H1 (cell line): ENCODE results near the gene SCNM1. TPM values are rescaled to one million over a fixed set of nuclear protein-coding genes. Genes with fewer than 3 reads are reported as not detected.

Experiments
- CTCF ChIA-PET: fragments of 300-600 bp; sonication (Branson Sonifier 250); formaldehyde crosslinking; loops from one replicate; lab custom pipeline; 2021; ENCODE audit not compliant: partially characterized antibody; lab: Charles Lee
- POLR2A ChIA-PET: fragments of 300-600 bp; sonication (Branson Sonifier 250); formaldehyde crosslinking; loops from one replicate; lab custom pipeline; 2021; ENCODE audit warnings: inconsistent platforms; ENCODE audit not compliant: partially characterized antibody; lab: Charles Lee
- DNase-seq, 2 experiments: peaks; one replicate each; pipeline versions ENCODE4 v3.0.0 to v3.0.0-alpha.2; 2010 to 2022; ENCODE audit warnings: low spot score in 2 of 2, low read depth in 1 of 2, mixed read lengths in 1 of 2
- FAIRE-seq: peaks from 2 replicates; lab custom pipeline; 2011; peaks lifted over from hg19 to GRCh38; lab: Jason Lieb, UNC
- H2AFZ ChIP-seq: 2 replicates; pipeline ENCODE4 v1.8.1; 2012; ENCODE audit warnings: low read length, inconsistent platforms
- H2AK5ac ChIP-seq: 2 replicates; pipeline ENCODE4 v1.6.1; 2013; ENCODE audit warnings: low read depth, low read length
- H2BK120ac ChIP-seq: replicated peaks from 2 replicates; pipeline ENCODE3; 2013; ENCODE audit warnings: low read depth, low read length, inconsistent platforms
- H2BK12ac ChIP-seq: 2 replicates; pipeline ENCODE4 v1.6.1; 2013; ENCODE audit warnings: low read depth, low read length
- H2BK15ac ChIP-seq: 2 replicates; pipeline ENCODE4 v1.6.1; 2013; ENCODE audit warnings: low read length
- H2BK20ac ChIP-seq: 2 replicates; pipeline ENCODE4 v1.6.1; 2013; ENCODE audit warnings: low read length
- H2BK5ac ChIP-seq: 2 replicates; pipeline ENCODE4 v1.6.1; 2013; ENCODE audit warnings: low read depth, low read length
- H3K14ac ChIP-seq: 2 replicates; pipeline ENCODE4 v1.6.1; 2013; ENCODE audit warnings: inconsistent platforms; ENCODE audit not compliant: insufficient read length
- H3K18ac ChIP-seq: 2 replicates; pipeline ENCODE4 v1.6.1; 2013; ENCODE audit warnings: low read length; ENCODE audit errors: extremely low read depth
- H3K23ac ChIP-seq: 2 replicates; pipeline ENCODE4 v1.6.1; 2013; ENCODE audit warnings: inconsistent platforms; ENCODE audit not compliant: insufficient read length
- H3K23me2 ChIP-seq: 2 replicates; pipeline ENCODE4 v1.6.1; 2013; ENCODE audit warnings: low read depth, low read length
- H3K27ac ChIP-seq: 2 replicates; pipeline ENCODE4 v1.6.1; 2011; ENCODE audit warnings: low read depth, low read length, inconsistent platforms
- H3K27me3 ChIP-seq, 4 experiments: replicated peaks in 1 of 4; 1 replicate in 1 of 4; 2 replicates in 3 of 4; pipeline versions ENCODE4 v1.6.1 to v1.8.1; 2011 to 2013; ENCODE audit warnings: low read length in 3 of 4, mild to moderate bottlenecking in 3 of 4, inconsistent platforms in 2 of 4, mixed read lengths in 2 of 4, moderate library complexity in 1 of 4; ENCODE audit not compliant: control insufficient read depth in 3 of 4, insufficient read depth in 3 of 4; ENCODE audit errors: extremely low read depth in 1 of 4
- H3K36me3 ChIP-seq, 4 experiments: 2 replicates each; pipeline versions ENCODE4 v1.6.1 to v1.8.1; 2011 to 2013; ENCODE audit warnings: mild to moderate bottlenecking in 4 of 4, low read length in 3 of 4, moderate library complexity in 2 of 4, control low read depth in 1 of 4, inconsistent platforms in 1 of 4; ENCODE audit not compliant: insufficient read depth in 4 of 4, control insufficient read depth in 2 of 4
- H3K4ac ChIP-seq: replicated peaks from 2 replicates; pipeline ENCODE3; 2013; ENCODE audit warnings: low read length, low read depth, mixed read lengths, inconsistent platforms; ENCODE audit not compliant: insufficient read length
- H3K4me1 ChIP-seq, 4 experiments: replicated peaks in 1 of 4; 1 replicate in 1 of 4; 2 replicates in 3 of 4; pipeline versions ENCODE4 v1.6.1 to v1.8.1; 2011 to 2013; ENCODE audit warnings: low read length in 3 of 4, inconsistent platforms in 2 of 4, mixed read lengths in 1 of 4; ENCODE audit not compliant: insufficient read depth in 4 of 4, control insufficient read depth in 3 of 4
- H3K4me2 ChIP-seq, 2 experiments: 2 replicates each; pipeline versions ENCODE4 v1.6.1 to v1.8.1; 2011 to 2013; ENCODE audit warnings: low read depth in 2 of 2, low read length in 2 of 2, control low read depth in 1 of 2, inconsistent platforms in 1 of 2, mild to moderate bottlenecking in 1 of 2; ENCODE audit not compliant: insufficient read depth in 1 of 2
- H3K4me3 ChIP-seq, 4 experiments: fragments of 200-600, 300-600 bp in 1 of 4; sonication (generic), shearing (Covaris generic), sonication (Bioruptor Twin) in 1 of 4; 2 replicates each; pipeline versions ENCODE4 v1.5.1 to v1.8.1; 2011 to 2016; ENCODE audit warnings: low read length in 4 of 4, low read depth in 3 of 4, control low read depth in 2 of 4, inconsistent platforms in 2 of 4, mild to moderate bottlenecking in 2 of 4, mixed read lengths in 1 of 4, moderate library complexity in 1 of 4; ENCODE audit not compliant: insufficient read depth in 2 of 4; ENCODE audit errors: extremely low read depth in 1 of 4
- H3K56ac ChIP-seq: replicated peaks from 2 replicates; pipeline ENCODE3; 2013; ENCODE audit warnings: low read depth, mild to moderate bottlenecking, mixed read lengths, low read length, inconsistent platforms; ENCODE audit not compliant: insufficient read length
- H3K79me1 ChIP-seq: 2 replicates; pipeline ENCODE4 v1.6.1; 2013; ENCODE audit warnings: low read depth, low read length, control low read depth
- H3K79me2 ChIP-seq, 2 experiments: 2 replicates each; pipeline versions ENCODE4 v1.6.1 to v1.8.1; 2012 to 2013; ENCODE audit warnings: low read length in 2 of 2, mild to moderate bottlenecking in 2 of 2, inconsistent platforms in 1 of 2; ENCODE audit not compliant: insufficient read depth in 2 of 2, control insufficient read depth in 1 of 2
- H3K9ac ChIP-seq, 4 experiments: replicated peaks in 1 of 4; 1 replicate in 1 of 4; 2 replicates in 3 of 4; pipeline versions ENCODE4 v1.6.1 to v1.8.1; 2011 to 2013; ENCODE audit warnings: low read depth in 3 of 4, low read length in 3 of 4, control low read depth in 2 of 4, mild to moderate bottlenecking in 2 of 4, moderate library complexity in 2 of 4, inconsistent platforms in 1 of 4; ENCODE audit errors: extremely low read depth in 1 of 4
- H3K9me3 ChIP-seq, 2 experiments: 2 replicates each; pipeline versions ENCODE4 v1.6.1 to v1.8.1; 2012 to 2013; ENCODE audit warnings: mild to moderate bottlenecking in 2 of 2, moderate library complexity in 2 of 2, control low read depth in 1 of 2, inconsistent platforms in 1 of 2, low read depth in 1 of 2, low read length in 1 of 2, mixed read lengths in 1 of 2; ENCODE audit not compliant: insufficient read depth in 2 of 2
- H4K20me1 ChIP-seq, 2 experiments: replicated peaks in 1 of 2; 2 replicates each; pipeline versions ENCODE3 to v1.8.1; 2011 to 2013; ENCODE audit warnings: inconsistent platforms in 2 of 2, low read length in 2 of 2, mild to moderate bottlenecking in 1 of 2; ENCODE audit not compliant: insufficient read depth in 2 of 2, control insufficient read depth in 1 of 2
- H4K5ac ChIP-seq: 2 replicates; pipeline ENCODE4 v1.6.1; 2013; ENCODE audit warnings: low read length, low read depth, mixed read lengths, inconsistent platforms; ENCODE audit not compliant: insufficient read length
- H4K8ac ChIP-seq: 2 replicates; pipeline ENCODE4 v1.8.0; 2013; ENCODE audit warnings: mild to moderate bottlenecking, moderate library complexity, low read length, inconsistent platforms; ENCODE audit not compliant: insufficient read depth; ENCODE audit errors: extremely low read depth
- H4K91ac ChIP-seq: replicated peaks from 2 replicates; pipeline ENCODE3; 2013; ENCODE audit warnings: low read length, mixed read lengths, inconsistent platforms; ENCODE audit not compliant: insufficient read length
- RAD21 ChIP-seq, 2 experiments: IDR thresholded peaks in 1 of 2; conservative IDR thresholded peaks in 1 of 2; 2 replicates each; pipeline ENCODE4 v1.6.1; 2011; ENCODE audit warnings: low read depth in 2 of 2, low read length in 2 of 2, improper control_type of control experiment in 1 of 2, inconsistent platforms in 1 of 2, mild to moderate bottlenecking in 1 of 2, moderate library complexity in 1 of 2
- WGBS, 2 experiments: shearing (Covaris generic) in 1 of 2; methylation state at CpG; one replicate each; pipeline versions ENCODE4 v1.1.6 to v1.1.7; 2013 to 2015; ENCODE audit warnings: low lambda C conversion rate in 2 of 2, mixed read lengths in 2 of 2, inconsistent platforms in 1 of 2, low coverage in 1 of 2, missing lambda C conversion rate in 1 of 2; ENCODE audit not compliant: insufficient replicate concordance in 2 of 2, insufficient coverage in 1 of 2, insufficient read length in 1 of 2; ENCODE audit errors: extremely low coverage in 1 of 2, missing lambda C conversion rate in 1 of 2; 5-methylcytosine and 5-hydroxymethylcytosine counted together
- polyA plus RNA-seq, 7 experiments: library from polyadenylated mRNA; depleted of rRNA in 3 of 7; stranded (reverse) in 5 of 7; unstranded in 2 of 7; fragments of >200 nt in 5 of 7; fragments of 200-250 nt in 2 of 7; gene quantifications; 1 replicate in 5 of 7; 2 replicates in 1 of 7; 4 replicates in 1 of 7; pipeline versions ENCODE4 v1.2.1 to v1.2.3, GENCODE V29; 2011 to 2013; ENCODE audit warnings: missing spikeins in 2 of 7, mixed read lengths in 2 of 7
- total RNA-seq: library from RNA; stranded (reverse); fragmentation: NEBNext Ultra II Directional; extraction: Animal tissue kit (Norgen Biotek cat#: 25700); gene quantifications from 2 replicates; pipeline ENCODE4 v1.2.1, GENCODE V29; 2021
- TF ChIP-seq, protein P1 (sequence below), 3 experiments: IDR thresholded peaks; 1 replicate in 2 of 3; 2 replicates in 1 of 3; pipeline versions ENCODE4 v1.5.1 to v1.6.1; 2011; ENCODE audit warnings: low read length in 3 of 3, mild to moderate bottlenecking in 3 of 3, inconsistent platforms in 2 of 3, low read depth in 1 of 3, moderate library complexity in 1 of 3; ENCODE audit not compliant: insufficient read depth in 1 of 3; ENCODE audit errors: control extremely low read depth in 1 of 3
- TF ChIP-seq, protein P2 (sequence below): IDR thresholded peaks from 2 replicates; pipeline ENCODE4 v1.6.1; 2011; ENCODE audit warnings: low read length, improper control_type of control experiment

SCNM1 gene
- total and polyA plus RNA-seq, 2 of the 8 experiments (the other 6 are each of a cell fraction or from before 2014, with no cell fraction given) = 13.6 to 46.2 TPM

DNA sequence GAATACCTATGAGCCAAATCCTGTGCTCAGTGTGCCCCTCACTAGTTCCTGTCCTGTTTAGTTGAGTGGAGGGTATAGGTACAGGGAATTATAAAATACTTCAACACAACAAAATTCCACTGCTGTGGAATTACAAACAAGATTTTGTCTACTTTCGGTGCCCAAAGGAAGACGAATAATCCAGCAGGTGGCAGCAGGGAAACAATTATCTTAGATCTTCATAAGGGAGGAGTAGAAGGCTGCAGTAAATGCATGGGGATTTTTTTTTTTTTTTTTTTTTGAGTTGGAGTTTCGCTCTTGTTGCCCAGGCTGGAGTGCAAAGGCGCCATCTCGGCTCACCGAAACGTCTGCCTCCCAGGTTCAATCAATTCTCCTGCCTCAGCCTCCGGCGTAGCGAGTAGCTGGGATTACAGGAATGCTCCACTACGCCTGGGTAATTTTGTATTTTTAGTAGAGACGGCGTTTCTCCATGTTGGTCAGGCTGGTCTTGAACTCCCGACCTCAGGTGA is 30.4 kb downstream of the SCNM1 start:
- TF ChIP-seq, protein P1, sequence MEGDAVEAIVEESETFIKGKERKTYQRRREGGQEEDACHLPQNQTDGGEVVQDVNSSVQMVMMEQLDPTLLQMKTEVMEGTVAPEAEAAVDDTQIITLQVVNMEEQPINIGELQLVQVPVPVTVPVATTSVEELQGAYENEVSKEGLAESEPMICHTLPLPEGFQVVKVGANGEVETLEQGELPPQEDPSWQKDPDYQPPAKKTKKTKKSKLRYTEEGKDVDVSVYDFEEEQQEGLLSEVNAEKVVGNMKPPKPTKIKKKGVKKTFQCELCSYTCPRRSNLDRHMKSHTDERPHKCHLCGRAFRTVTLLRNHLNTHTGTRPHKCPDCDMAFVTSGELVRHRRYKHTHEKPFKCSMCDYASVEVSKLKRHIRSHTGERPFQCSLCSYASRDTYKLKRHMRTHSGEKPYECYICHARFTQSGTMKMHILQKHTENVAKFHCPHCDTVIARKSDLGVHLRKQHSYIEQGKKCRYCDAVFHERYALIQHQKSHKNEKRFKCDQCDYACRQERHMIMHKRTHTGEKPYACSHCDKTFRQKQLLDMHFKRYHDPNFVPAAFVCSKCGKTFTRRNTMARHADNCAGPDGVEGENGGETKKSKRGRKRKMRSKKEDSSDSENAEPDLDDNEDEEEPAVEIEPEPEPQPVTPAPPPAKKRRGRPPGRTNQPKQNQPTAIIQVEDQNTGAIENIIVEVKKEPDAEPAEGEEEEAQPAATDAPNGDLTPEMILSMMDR (IDR thresholded peaks at IDR 0.05; ENCODE audit: control extremely low read depth in 1 of 3, insufficient read depth in 1 of 3, low read depth in 1 of 3, low read length in 3 of 3) = peak in 2 of 3 experiments; percentile 10 to 42; a peak in 2 of 4 replicates
- peak; percentile 9 to 30; a peak in 3 of 4 replicates for TF ChIP-seq RAD21 (IDR thresholded peaks at IDR 0.05 in 1 of 2, conservative IDR thresholded peaks at IDR 0.05 in 1 of 2; ENCODE audit: low read depth in 2 of 2, low read length in 2 of 2)
- TF ChIP-seq, protein P2, sequence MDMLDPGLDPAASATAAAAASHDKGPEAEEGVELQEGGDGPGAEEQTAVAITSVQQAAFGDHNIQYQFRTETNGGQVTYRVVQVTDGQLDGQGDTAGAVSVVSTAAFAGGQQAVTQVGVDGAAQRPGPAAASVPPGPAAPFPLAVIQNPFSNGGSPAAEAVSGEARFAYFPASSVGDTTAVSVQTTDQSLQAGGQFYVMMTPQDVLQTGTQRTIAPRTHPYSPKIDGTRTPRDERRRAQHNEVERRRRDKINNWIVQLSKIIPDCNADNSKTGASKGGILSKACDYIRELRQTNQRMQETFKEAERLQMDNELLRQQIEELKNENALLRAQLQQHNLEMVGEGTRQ = no peak
- TF ChIP-seq, all 59 proteins: peak for 2

More for the DNA sequence above, 30.4 kb downstream of the SCNM1 start:
- ChIA-PET POLR2A (interaction anchor here (0.6 kb wide), 1 partner anchor 229 kb away, joined by 3 read pairs; no protein-coding TSS in a partner anchor), CTCF (interaction anchor here (0.6 to 1.4 kb wide), 2 partner anchors 9 to 21 kb away, joined by 3 to 5 read pairs; no protein-coding TSS in a partner anchor)
- Histone ChIP-seq H3K79me1 (no peaks in the 10 kb centered on the region), H3K4me1 (peaks cover 2 to 4% (median 3%) of the 10 kb centered on the region in 4 experiments; a peak in 3 of 7 replicates), H3K4me3 (no peak overlapping the region), H3K27ac (no peak overlapping the region), H2AFZ (no peak overlapping the region), H3K14ac (no peak overlapping the region), H3K79me2 (peaks cover 20 to 29% of the 10 kb centered on the region in 2 experiments), H2BK15ac (no peak overlapping the region), H2BK12ac (no peak overlapping the region), H4K91ac (no peak overlapping the region), H4K8ac (no peak overlapping the region), H3K4ac (no peak overlapping the region), H2BK20ac (no peak overlapping the region), H3K36me3 (no peaks in the 10 kb centered on the region), H3K4me2 (no peak overlapping the region), H3K18ac (no peak overlapping the region), H2BK120ac (no peak overlapping the region), H3K27me3 (no peaks in the 10 kb centered on the region), H2BK5ac (no peak overlapping the region), H4K5ac (no peak overlapping the region), H3K56ac (no peak overlapping the region), H3K9me3 (no peaks in the 10 kb centered on the region), H3K9ac (no peak overlapping the region), H4K20me1 (peaks cover 4% of the 10 kb centered on the region in 2 experiments), H3K23me2 (peaks cover 13% of the 10 kb centered on the region), H3K23ac (no peak overlapping the region), H2AK5ac (no peak overlapping the region)
- WGBS, 2 experiments = 59% methylated on average over 13 of the region's 14 CpGs; no CpG with 5 or more reads in 1 of the 2 experiments
- DNase-seq (no peak), FAIRE-seq (no peak)
